ENCODE measurements around the gene RGPD6. TPM values are rescaled to one million over a fixed set of nuclear protein-coding genes. Genes with fewer than 3 reads are reported as not detected.
"Not testable (repeated sequence)": the region's sequence is repeated elsewhere in the genome, so short reads cannot be mapped to it uniquely, and the experiment has no call there.

RGPD6 gene
- total and polyA plus RNA-seq, 2 of the 4 experiments (the other 2 are of a cell fraction) = 6.7 to 10.6 TPM

GRCh38 chr2:110472171-110473058 lies 104.6 kb downstream of the RGPD6 start, which contains the start of gene LIMS4:
Gene LIMS4 (minus strand): TSS chr2:110472816. CDS start chr2:110472778, 38 bp downstream.
- H2BK5ac ChIP-seq (ENCODE audit: low read depth, low read length, poor library complexity, severe bottlenecking); H3K23ac ChIP-seq (ENCODE audit: low read depth, low read length); H3K27me3 ChIP-seq (ENCODE audit: control insufficient read depth, insufficient read depth, low read length); H4K91ac ChIP-seq (ENCODE audit: insufficient read depth, low read depth, low read length); H3K4ac ChIP-seq (ENCODE audit: low read depth, low read length); H4K20me1 ChIP-seq (ENCODE audit: insufficient read depth, low read length); BruUV-seq (replicated peaks); H3K9me3 ChIP-seq (ENCODE audit: control insufficient read depth, insufficient read depth, low read length); POLR2A ChIA-PET (ENCODE audit: unreplicated experiment); DNase-seq; H2AFZ ChIP-seq (replicated peaks; ENCODE audit: low read length, poor library complexity); CTCF ChIA-PET; H3K14ac ChIP-seq (replicated peaks; ENCODE audit: low read depth, low read length); H2BK120ac ChIP-seq (ENCODE audit: low read depth, low read length); H2BK15ac ChIP-seq (ENCODE audit: low read depth, low read length); H3K79me1 ChIP-seq (ENCODE audit: low read depth in 1 of 2, low read length in 2 of 2); H3K27ac ChIP-seq (ENCODE audit: insufficient read depth, low read length); H3K4me3 ChIP-seq (ENCODE audit: insufficient read depth, low read depth, low read length); in situ Hi-C loops (cut with MboI; ENCODE audit: low sequenced_read_pairs); H3K56ac ChIP-seq (ENCODE audit: extremely low read depth, insufficient read depth, low read length); H3K4me2 ChIP-seq (ENCODE audit: low read depth, low read length); H3K4me1 ChIP-seq (ENCODE audit: control insufficient read depth, insufficient read depth, low read length); H3K9ac ChIP-seq (ENCODE audit: low read depth, low read length); H2AK9ac ChIP-seq (replicated peaks; ENCODE audit: low read depth, low read length, poor library complexity); H3K9me1 ChIP-seq (ENCODE audit: insufficient read depth, low read length); intact Hi-C loops (cut with micrococcal nuclease); dilution Hi-C loops (cut with HindIII; ENCODE audit: low sequenced_read_pairs, unreplicated experiment); H4K5ac ChIP-seq (ENCODE audit: low read depth, low read length); H2BK20ac ChIP-seq (ENCODE audit: low read depth, low read length); H3K36me3 ChIP-seq (ENCODE audit: control insufficient read depth, insufficient read depth, low read length); H3K18ac ChIP-seq (ENCODE audit: low read depth, low read length); H4K8ac ChIP-seq (ENCODE audit: low read depth in 2 of 2, low read length in 2 of 2); H2AK5ac ChIP-seq (ENCODE audit: low read depth, low read length): not testable (repeated sequence)
- peak; percentile 83 for ATAC-seq (ENCODE audit: low read depth)
- WGBS, 2 experiments (ENCODE audit: extremely low coverage in 2 of 2, insufficient read length in 1 of 2) = no CpG with 5 or more reads among the region's 29 CpGs

GRCh38 chr2:110468921-110469320 lies 108.1 kb downstream of the RGPD6 start:
- H2AFZ ChIP-seq (replicated peaks; ENCODE audit: low read length, poor library complexity); H3K27ac ChIP-seq (ENCODE audit: insufficient read depth, low read length); H2AK9ac ChIP-seq (replicated peaks; ENCODE audit: low read depth, low read length, poor library complexity); H4K5ac ChIP-seq (ENCODE audit: low read depth, low read length); POLR2A ChIA-PET (ENCODE audit: unreplicated experiment); H3K9ac ChIP-seq (ENCODE audit: low read depth, low read length); CTCF ChIA-PET; BruUV-seq (replicated peaks); H2BK15ac ChIP-seq (ENCODE audit: low read depth, low read length); H4K20me1 ChIP-seq (ENCODE audit: insufficient read depth, low read length); H3K9me3 ChIP-seq (ENCODE audit: control insufficient read depth, insufficient read depth, low read length); H3K36me3 ChIP-seq (ENCODE audit: control insufficient read depth, insufficient read depth, low read length); H3K18ac ChIP-seq (ENCODE audit: low read depth, low read length); H3K23ac ChIP-seq (ENCODE audit: low read depth, low read length); intact Hi-C loops (cut with micrococcal nuclease); H3K4me3 ChIP-seq (ENCODE audit: insufficient read depth, low read depth, low read length); H3K14ac ChIP-seq (replicated peaks; ENCODE audit: low read depth, low read length); H3K4me1 ChIP-seq (ENCODE audit: control insufficient read depth, insufficient read depth, low read length); dilution Hi-C loops (cut with HindIII; ENCODE audit: low sequenced_read_pairs, unreplicated experiment); DNase-seq; H4K91ac ChIP-seq (ENCODE audit: insufficient read depth, low read depth, low read length); in situ Hi-C loops (cut with MboI; ENCODE audit: low sequenced_read_pairs); H2BK20ac ChIP-seq (ENCODE audit: low read depth, low read length); H2BK5ac ChIP-seq (ENCODE audit: low read depth, low read length, poor library complexity, severe bottlenecking); H4K8ac ChIP-seq (ENCODE audit: low read depth in 2 of 2, low read length in 2 of 2); H3K4me2 ChIP-seq (ENCODE audit: low read depth, low read length); H3K79me1 ChIP-seq (ENCODE audit: low read depth in 1 of 2, low read length in 2 of 2); H2BK120ac ChIP-seq (ENCODE audit: low read depth, low read length); H3K9me1 ChIP-seq (ENCODE audit: insufficient read depth, low read length); ATAC-seq (ENCODE audit: low read depth); H3K4ac ChIP-seq (ENCODE audit: low read depth, low read length); H3K27me3 ChIP-seq (ENCODE audit: control insufficient read depth, insufficient read depth, low read length); H3K56ac ChIP-seq (ENCODE audit: extremely low read depth, insufficient read depth, low read length); H2AK5ac ChIP-seq (ENCODE audit: low read depth, low read length): not testable (repeated sequence)
- WGBS, 2 experiments (ENCODE audit: extremely low coverage in 2 of 2, insufficient read length in 1 of 2) = no CpG with 5 or more reads among the region's 7 CpGs

Data from IMR-90 (cell line).